GM12864 (cell line): Measurements from ENCODE around the gene BMP6.

Experiments
- DNase-seq: peaks from one replicate; pipeline ENCODE4 v3.0.0-alpha.2; 2011; ENCODE audit warnings: low read depth
- H3K4me3 ChIP-seq: 2 replicates; pipeline ENCODE4 v1.5.1; 2011; ENCODE audit warnings: mild to moderate bottlenecking, low read depth, low read length, control low read depth
- CTCF ChIP-seq: IDR thresholded peaks from 2 replicates; pipeline ENCODE4 v1.5.1; 2011; ENCODE audit warnings: low read depth, mild to moderate bottlenecking, moderate library complexity, low read length, control low read depth, inconsistent platforms; ENCODE audit errors: missing control alignments

BMP6 gene

GRCh38 chr6:7687145-7688111 is 38.5 kb upstream of the BMP6 start:
- no peak for DNase-seq
- no peak for TF ChIP-seq CTCF
- H3K4me3 ChIP-seq: no peak overlapping the region

GRCh38 chr6:7691021-7691420 is 34.9 kb upstream of the BMP6 start:
- H3K4me3 ChIP-seq: no peak overlapping the region
- TF ChIP-seq CTCF: no peak
- no peak for DNase-seq

- H3K4me3 ChIP-seq: no peak overlapping the region
- no peak for DNase-seq
- TF ChIP-seq CTCF: no peak
Measured at GRCh38 chr6:7691675-7692452, 34.0 kb upstream of the BMP6 start.

- no peak overlapping the region for H3K4me3 ChIP-seq
- no peak for TF ChIP-seq CTCF
- no peak for DNase-seq
Measured at GRCh38 chr6:7692453-7692784, 33.5 kb upstream of the BMP6 start.

GRCh38 chr6:7693827-7694226 is 32.1 kb upstream of the BMP6 start:
- no peak for DNase-seq
- H3K4me3 ChIP-seq: no peak overlapping the region
- TF ChIP-seq CTCF: no peak

GRCh38 chr6:7696061-7696460 is 29.8 kb upstream of the BMP6 start:
- DNase-seq: no peak
- no peak for TF ChIP-seq CTCF
- H3K4me3 ChIP-seq: no peak overlapping the region
